ENCODE measurements around the gene PLS3. TPM values are rescaled to one million over a fixed set of nuclear protein-coding genes. Genes with fewer than 3 reads are reported as not detected.

Gene PLS3
- total and polyA plus RNA-seq, 2 of the 13 experiments (the other 11 are each of a cell fraction or from before 2014, with no cell fraction given): 55.7 to 99.9 TPM

DNA sequence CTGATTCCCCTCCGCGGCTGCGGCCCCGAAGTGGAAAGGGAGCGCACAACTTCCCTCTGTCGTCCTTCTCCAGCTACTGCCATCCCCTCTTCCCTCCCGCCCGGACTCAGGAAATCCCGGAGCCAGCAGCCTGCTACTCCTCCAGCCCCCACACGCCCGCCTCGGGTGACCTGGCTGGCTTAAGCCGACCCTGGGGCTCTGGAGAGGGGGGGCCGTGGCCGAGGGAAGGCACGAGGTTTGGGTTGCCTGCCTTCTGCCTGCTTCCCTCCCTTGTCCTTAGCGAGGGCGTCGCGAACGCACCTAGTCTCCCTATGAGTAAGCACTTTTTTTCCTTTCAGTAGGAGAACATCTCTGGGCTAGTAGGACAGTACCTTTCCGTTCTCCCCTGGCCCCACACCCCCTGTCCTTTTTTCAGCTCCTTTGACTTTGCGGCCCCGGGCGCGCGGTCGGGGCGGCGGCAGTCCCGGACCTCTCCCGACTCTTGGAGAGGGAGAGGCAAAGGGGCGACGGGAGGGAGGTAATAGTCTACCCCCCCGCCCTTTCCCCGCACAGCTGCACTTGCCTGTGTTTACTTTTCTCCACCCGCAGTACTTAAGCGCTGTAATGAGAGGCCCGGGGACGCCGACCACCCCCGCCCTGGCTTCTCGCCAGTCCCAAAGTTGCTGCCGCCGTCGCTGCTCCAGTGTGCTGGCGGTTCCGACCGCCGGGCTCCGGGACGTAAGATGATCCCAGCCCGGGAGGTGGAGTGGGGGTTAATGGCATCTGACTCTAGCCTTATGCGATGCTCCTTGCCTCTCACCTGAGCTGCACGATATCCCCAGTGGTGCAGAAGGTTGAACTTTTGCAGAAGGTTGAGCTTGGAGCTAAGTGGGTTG is 868 bp downstream of the PLS3 start (continued):
- TF ChIP-seq, protein P1, sequence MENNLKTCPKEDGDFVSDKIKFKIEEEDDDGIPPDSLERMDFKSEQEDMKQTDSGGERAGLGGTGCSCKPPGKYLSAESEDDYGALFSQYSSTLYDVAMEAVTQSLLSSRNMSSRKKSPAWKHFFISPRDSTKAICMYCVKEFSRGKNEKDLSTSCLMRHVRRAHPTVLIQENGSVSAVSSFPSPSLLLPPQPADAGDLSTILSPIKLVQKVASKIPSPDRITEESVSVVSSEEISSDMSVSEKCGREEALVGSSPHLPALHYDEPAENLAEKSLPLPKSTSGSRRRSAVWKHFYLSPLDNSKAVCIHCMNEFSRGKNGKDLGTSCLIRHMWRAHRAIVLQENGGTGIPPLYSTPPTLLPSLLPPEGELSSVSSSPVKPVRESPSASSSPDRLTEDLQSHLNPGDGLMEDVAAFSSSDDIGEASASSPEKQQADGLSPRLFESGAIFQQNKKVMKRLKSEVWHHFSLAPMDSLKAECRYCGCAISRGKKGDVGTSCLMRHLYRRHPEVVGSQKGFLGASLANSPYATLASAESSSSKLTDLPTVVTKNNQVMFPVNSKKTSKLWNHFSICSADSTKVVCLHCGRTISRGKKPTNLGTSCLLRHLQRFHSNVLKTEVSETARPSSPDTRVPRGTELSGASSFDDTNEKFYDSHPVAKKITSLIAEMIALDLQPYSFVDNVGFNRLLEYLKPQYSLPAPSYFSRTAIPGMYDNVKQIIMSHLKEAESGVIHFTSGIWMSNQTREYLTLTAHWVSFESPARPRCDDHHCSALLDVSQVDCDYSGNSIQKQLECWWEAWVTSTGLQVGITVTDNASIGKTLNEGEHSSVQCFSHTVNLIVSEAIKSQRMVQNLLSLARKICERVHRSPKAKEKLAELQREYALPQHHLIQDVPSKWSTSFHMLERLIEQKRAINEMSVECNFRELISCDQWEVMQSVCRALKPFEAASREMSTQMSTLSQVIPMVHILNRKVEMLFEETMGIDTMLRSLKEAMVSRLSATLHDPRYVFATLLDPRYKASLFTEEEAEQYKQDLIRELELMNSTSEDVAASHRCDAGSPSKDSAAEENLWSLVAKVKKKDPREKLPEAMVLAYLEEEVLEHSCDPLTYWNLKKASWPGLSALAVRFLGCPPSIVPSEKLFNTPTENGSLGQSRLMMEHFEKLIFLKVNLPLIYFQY (CRISPR knock-in tag; IDR thresholded peaks at IDR 0.05; ENCODE audit: borderline replicate concordance): no peak
- TF ChIP-seq, protein P2, sequence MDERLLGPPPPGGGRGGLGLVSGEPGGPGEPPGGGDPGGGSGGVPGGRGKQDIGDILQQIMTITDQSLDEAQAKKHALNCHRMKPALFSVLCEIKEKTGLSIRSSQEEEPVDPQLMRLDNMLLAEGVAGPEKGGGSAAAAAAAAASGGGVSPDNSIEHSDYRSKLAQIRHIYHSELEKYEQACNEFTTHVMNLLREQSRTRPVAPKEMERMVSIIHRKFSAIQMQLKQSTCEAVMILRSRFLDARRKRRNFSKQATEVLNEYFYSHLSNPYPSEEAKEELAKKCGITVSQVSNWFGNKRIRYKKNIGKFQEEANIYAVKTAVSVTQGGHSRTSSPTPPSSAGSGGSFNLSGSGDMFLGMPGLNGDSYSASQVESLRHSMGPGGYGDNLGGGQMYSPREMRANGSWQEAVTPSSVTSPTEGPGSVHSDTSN (CRISPR knock-in tag; IDR thresholded peaks at IDR 0.05): no peak
- no peak for TF ChIP-seq ZNF451 (CRISPR knock-in tag; IDR thresholded peaks at IDR 0.05)
- TF ChIP-seq, protein P3, sequence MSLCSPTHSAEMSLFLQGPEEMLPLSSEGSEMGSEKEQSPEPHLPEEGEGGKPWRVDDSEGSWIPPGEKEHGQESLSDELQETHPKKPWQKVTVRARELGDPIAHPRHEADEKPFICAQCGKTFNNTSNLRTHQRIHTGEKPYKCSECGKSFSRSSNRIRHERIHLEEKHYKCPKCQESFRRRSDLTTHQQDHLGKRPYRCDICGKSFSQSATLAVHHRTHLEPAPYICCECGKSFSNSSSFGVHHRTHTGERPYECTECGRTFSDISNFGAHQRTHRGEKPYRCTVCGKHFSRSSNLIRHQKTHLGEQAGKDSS (CRISPR knock-in tag; IDR thresholded peaks at IDR 0.05; ENCODE audit: borderline replicate concordance, low read depth): no peak
- no peak for TF ChIP-seq ZSCAN30 (CRISPR knock-in tag; IDR thresholded peaks at IDR 0.05)
- TF ChIP-seq ZNF570 (CRISPR knock-in tag; IDR thresholded peaks at IDR 0.05; ENCODE audit: borderline replicate concordance): no peak
- TF ChIP-seq IKZF4 (CRISPR knock-in tag; IDR thresholded peaks at IDR 0.05; ENCODE audit: borderline replicate concordance, low read depth, not compliant biosample characterization): no peak
- TF ChIP-seq ZFP62 (CRISPR knock-in tag; IDR thresholded peaks at IDR 0.05): no peak
- no peak for TF ChIP-seq NRL (CRISPR knock-in tag; IDR thresholded peaks at IDR 0.05; ENCODE audit: borderline replicate concordance)
- TF ChIP-seq ZNF670 (CRISPR knock-in tag; IDR thresholded peaks at IDR 0.05; ENCODE audit: borderline replicate concordance): no peak
- TF ChIP-seq NFRKB (IDR thresholded peaks at IDR 0.05): no peak
- no peak for TF ChIP-seq ZNF850 (CRISPR knock-in tag; conservative IDR thresholded peaks at IDR 0.05)
- TF ChIP-seq, protein P4, sequence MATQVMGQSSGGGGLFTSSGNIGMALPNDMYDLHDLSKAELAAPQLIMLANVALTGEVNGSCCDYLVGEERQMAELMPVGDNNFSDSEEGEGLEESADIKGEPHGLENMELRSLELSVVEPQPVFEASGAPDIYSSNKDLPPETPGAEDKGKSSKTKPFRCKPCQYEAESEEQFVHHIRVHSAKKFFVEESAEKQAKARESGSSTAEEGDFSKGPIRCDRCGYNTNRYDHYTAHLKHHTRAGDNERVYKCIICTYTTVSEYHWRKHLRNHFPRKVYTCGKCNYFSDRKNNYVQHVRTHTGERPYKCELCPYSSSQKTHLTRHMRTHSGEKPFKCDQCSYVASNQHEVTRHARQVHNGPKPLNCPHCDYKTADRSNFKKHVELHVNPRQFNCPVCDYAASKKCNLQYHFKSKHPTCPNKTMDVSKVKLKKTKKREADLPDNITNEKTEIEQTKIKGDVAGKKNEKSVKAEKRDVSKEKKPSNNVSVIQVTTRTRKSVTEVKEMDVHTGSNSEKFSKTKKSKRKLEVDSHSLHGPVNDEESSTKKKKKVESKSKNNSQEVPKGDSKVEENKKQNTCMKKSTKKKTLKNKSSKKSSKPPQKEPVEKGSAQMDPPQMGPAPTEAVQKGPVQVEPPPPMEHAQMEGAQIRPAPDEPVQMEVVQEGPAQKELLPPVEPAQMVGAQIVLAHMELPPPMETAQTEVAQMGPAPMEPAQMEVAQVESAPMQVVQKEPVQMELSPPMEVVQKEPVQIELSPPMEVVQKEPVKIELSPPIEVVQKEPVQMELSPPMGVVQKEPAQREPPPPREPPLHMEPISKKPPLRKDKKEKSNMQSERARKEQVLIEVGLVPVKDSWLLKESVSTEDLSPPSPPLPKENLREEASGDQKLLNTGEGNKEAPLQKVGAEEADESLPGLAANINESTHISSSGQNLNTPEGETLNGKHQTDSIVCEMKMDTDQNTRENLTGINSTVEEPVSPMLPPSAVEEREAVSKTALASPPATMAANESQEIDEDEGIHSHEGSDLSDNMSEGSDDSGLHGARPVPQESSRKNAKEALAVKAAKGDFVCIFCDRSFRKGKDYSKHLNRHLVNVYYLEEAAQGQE (IDR thresholded peaks at IDR 0.05; ENCODE audit: borderline replicate concordance in 1 of 2, low read depth in 1 of 2, low read length in 2 of 2): no peak
- TF ChIP-seq, protein P5, sequence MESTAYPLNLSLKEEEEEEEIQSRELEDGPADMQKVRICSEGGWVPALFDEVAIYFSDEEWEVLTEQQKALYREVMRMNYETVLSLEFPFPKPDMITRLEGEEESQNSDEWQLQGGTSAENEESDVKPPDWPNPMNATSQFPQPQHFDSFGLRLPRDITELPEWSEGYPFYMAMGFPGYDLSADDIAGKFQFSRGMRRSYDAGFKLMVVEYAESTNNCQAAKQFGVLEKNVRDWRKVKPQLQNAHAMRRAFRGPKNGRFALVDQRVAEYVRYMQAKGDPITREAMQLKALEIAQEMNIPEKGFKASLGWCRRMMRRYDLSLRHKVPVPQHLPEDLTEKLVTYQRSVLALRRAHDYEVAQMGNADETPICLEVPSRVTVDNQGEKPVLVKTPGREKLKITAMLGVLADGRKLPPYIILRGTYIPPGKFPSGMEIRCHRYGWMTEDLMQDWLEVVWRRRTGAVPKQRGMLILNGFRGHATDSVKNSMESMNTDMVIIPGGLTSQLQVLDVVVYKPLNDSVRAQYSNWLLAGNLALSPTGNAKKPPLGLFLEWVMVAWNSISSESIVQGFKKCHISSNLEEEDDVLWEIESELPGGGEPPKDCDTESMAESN (CRISPR knock-in tag; conservative IDR thresholded peaks at IDR 0.05): no peak
- no peak for TF ChIP-seq ZKSCAN8 (CRISPR knock-in tag; IDR thresholded peaks at IDR 0.05; ENCODE audit: borderline replicate concordance)
- no peak for TF ChIP-seq ZNF674 (CRISPR knock-in tag; IDR thresholded peaks at IDR 0.05; ENCODE audit: low read depth)
